Epithelial cell of proximal tubule (primary cell): ENCODE measurements around the gene SPR. TPM values are rescaled to one million over a fixed set of nuclear protein-coding genes. Genes with fewer than 3 reads are reported as not detected.

ENCODE experiments used
- DNase-seq: peaks from one replicate; pipeline ENCODE4 v3.0.0-alpha.2; 2011; ENCODE audit warnings: low read depth
- H3K4me3 ChIP-seq: 2 replicates; pipeline ENCODE4 v1.5.1; 2011; ENCODE audit warnings: low read depth, mild to moderate bottlenecking, low read length
- total RNA-seq: library from RNA; depleted of rRNA; stranded (reverse); fragments of >200 nt; gene quantifications from 2 replicates; pipeline ENCODE4 v1.2.3, GENCODE V29; 2015
- TF ChIP-seq, protein P1 (sequence below): conservative IDR thresholded peaks from 2 replicates; pipeline ENCODE4 v1.5.1; 2012; ENCODE audit warnings: low read depth, mild to moderate bottlenecking, low read length

The SPR gene
- total RNA-seq, 1 donor from 2014 or later: 29.5 TPM

DNA sequence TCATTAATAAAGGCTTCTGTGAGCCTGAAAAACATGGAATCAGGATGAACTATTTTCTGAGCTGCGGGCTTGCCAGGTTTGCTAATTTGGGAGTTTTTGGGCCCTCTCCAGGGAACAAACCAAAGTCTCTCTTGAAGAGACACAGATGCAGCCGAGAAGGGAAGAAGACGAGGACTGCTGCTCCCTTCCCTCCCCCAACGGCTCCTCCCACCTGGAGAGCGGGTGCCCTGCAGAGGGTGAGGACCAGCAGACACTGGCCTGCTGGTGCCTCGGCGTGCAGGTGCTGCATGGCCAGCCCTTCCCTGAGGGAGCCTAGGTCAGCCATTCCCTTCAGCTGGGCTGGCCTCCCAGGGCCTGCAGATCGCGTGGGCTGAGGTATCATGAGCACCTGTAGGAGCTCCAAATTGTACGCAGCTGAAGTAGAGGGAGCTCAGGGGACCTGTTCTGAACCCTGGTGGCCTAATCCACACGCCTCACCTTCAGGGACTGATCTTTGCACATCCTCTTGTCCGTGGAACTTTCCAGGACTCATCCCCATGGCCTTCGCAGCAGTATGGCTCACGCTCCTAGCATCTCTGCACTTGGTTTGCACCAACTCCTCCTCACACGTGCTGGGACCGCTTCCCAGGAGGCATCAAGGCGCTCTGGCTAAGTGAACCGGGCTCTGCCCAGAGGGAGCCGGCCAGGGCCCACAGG is 49.6 kb downstream of the SPR start:
- TF ChIP-seq, protein P1, sequence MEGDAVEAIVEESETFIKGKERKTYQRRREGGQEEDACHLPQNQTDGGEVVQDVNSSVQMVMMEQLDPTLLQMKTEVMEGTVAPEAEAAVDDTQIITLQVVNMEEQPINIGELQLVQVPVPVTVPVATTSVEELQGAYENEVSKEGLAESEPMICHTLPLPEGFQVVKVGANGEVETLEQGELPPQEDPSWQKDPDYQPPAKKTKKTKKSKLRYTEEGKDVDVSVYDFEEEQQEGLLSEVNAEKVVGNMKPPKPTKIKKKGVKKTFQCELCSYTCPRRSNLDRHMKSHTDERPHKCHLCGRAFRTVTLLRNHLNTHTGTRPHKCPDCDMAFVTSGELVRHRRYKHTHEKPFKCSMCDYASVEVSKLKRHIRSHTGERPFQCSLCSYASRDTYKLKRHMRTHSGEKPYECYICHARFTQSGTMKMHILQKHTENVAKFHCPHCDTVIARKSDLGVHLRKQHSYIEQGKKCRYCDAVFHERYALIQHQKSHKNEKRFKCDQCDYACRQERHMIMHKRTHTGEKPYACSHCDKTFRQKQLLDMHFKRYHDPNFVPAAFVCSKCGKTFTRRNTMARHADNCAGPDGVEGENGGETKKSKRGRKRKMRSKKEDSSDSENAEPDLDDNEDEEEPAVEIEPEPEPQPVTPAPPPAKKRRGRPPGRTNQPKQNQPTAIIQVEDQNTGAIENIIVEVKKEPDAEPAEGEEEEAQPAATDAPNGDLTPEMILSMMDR: no peak
- H3K4me3 ChIP-seq: no peak overlapping the region
- DNase-seq: no peak

DNA sequence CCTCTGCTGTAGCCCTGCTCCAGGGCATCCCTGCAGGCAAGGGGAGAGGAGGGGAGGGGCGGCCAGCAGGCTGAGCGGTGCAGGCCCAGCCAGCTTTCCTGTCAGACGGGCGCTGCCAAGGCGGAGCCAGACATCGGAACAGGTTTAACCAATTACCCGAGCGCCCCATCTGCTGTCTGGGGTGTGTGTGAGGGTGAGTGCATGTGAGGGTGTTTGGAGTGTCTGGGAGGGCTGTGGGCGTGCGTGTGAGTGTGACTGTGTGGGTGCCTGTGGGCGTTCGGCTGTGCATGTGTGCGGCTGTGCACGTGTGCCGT is 50.1 kb downstream of the SPR start:
- TF ChIP-seq, protein P1: no peak
- no peak overlapping the region for H3K4me3 ChIP-seq
- DNase-seq: no peak

DNA sequence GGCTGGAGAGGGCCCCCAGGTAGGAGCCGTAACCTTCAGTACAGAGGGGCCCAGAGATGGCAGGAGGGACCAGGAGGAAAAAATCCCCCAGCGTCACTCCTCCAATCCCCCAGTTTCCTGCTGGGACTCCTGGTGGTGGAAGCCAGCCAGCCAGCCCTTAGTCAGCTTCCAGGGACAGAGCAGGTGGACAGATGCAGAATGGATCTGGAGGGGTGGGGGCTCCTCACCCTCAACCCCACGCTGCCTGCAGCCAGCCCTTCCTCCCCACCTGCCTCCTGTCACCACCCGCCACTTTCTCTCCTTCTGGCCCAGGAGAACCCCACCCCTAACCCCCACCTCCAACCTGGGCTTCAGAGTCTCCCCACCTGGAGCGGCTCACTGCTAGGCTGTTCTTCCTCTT is 51.2 kb downstream of the SPR start:
- no peak for DNase-seq
- TF ChIP-seq, protein P1: no peak
- H3K4me3 ChIP-seq: no peak overlapping the region

DNA sequence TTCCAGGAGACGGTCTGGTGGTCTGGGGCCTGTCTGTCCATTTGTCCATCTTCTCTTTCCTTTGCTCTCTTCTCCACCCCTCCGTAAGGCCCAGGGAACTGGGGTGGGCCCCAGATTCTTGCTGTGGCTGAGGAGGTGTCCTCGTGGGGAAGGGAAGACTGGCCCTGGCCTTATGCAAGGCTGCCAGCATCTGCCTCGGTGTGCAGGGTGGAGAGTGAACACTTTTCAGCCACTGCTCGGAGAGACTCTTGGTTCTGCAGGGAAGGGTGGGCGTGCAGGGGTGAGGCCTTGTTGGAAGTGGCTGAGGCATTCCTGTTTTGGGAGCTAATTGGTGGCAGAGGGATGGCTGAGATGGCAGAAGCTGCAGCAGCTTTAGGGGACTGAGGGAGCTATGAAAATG is 53.2 kb downstream of the SPR start:
- TF ChIP-seq, protein P1: no peak
- DNase-seq: no peak
- H3K4me3 ChIP-seq: no peak overlapping the region

DNA sequence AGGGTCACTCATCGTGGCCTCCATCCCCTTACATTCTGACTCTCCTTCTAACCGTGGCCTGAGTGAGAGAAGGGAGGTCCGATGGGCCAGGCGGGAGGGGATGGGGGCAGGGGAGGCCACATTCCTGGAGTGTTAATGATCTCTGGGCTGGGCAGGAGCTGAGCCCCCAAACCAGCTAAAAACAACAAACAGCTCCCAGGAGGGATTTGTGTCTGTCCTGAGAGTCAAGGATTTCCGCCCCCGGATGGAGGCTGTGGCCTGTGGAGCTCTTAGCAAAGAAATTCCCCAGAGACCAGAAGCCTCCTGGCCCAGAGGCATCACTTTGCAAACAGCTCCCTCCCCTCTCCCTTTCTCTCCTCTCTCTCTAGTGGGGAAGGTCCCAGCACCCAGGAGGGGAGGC is 53.6 kb downstream of the SPR start:
- H3K4me3 ChIP-seq: no peak overlapping the region
- TF ChIP-seq, protein P1: no peak
- no peak for DNase-seq

Other genes starting within 250 kb of the SPR start
- 7.3 and 7.7 TPM in 2 replicates for gene EXOC6B, start 61.4 kb upstream of the SPR start, total RNA-seq
- 1.0 and 8.2 TPM in 2 replicates for gene EMX1, start 30.1 kb downstream of the SPR start, total RNA-seq
- 8.4 and 9.4 TPM in 2 replicates for gene SFXN5, start 184.3 kb downstream of the SPR start, total RNA-seq
- 26.4 and 27.7 TPM in 2 replicates for gene RAB11FIP5, start 225.5 kb downstream of the SPR start, total RNA-seq